GM19240 (cell line): ENCODE measurements around the gene SLFNL1.

Experiments
- DNase-seq: peaks from one replicate; pipeline ENCODE4 v3.0.0; 2011; ENCODE audit warnings: low spot score; ENCODE audit not compliant: insufficient read length

The SLFNL1 gene

DNA sequence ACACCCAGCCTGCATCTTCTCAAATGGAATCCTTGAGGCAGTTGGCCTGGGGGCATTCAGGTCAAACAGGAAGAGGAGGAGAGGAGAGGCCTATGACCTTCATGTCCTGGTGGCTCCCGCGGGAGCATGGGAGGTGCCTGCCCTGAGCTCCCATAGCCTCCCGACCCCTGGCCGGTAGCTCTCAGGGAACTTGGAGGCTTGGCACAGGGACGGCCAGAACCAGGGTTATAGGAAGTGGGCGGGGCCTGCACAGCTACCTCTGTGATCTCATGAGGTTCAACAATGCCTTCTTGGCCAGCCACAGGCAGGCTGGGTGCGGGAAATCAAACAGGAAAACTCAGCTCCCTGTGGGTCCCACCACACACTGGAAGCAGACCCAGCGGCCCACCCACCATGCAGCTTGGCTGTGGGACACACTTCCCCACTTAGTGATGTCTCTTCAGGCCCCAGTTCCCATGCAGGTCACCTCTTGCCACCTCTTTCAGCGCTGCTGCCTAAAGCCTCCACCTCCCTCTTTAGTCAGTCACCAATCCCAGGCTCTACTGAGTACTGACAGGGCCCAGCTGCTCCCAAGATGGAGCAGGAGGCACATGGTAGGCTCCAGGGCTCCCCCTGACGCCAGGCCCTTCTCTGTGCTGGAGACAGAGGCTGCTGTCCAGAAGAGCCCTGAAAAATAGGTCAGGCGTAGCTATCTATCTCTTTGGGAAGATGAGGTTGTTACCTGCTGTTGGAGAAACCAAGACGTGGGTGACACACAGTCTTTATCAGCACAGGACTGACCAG is at the start of gene SLFNL1:
Gene SLFNL1 (minus strand): TSS at position 200 of the 783 bp plus-strand sequence. CDS start 1,065 bp downstream, outside the sequence.
- DNase-seq = no peak

DNA sequence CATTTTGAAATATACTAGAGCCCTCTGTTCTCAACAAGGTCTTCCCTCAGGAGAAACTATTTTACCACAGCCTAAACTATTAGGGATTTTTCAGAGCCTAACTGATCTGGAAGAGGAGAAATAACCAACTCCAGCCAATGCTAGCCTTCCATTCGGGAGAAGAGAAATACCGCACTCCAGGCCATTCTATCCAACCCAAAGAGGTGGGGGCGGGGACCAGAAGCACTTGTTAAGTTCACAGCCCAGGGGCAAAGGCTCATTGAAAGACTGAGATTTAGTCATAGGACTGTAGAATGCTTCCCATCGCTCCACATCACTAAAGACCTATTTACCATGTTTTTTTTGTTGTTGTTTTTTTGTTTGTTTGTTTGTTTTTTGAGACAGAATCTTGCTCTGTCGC is 35.4 kb upstream of the SLFNL1 start:
- DNase-seq = no peak

DNA sequence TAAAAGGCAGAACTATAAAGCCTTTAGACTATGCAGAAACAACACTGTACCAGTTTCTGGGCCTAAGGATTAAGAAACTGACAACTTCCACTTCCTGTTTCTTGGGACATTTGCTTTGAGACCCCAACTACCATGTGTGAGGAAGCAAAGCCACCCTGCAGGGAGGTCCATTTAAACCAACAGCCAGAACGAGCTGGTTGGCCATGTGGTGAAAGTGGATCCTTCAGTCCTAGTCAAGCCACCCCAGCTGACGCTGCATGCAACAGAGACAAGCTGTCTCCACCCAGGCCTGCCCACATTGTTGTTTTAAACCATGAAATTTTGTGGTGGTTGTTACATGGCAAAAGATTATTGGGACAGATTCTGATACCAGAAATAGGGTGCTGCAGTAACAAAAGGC is 31.8 kb upstream of the SLFNL1 start:
- DNase-seq = no peak

DNA sequence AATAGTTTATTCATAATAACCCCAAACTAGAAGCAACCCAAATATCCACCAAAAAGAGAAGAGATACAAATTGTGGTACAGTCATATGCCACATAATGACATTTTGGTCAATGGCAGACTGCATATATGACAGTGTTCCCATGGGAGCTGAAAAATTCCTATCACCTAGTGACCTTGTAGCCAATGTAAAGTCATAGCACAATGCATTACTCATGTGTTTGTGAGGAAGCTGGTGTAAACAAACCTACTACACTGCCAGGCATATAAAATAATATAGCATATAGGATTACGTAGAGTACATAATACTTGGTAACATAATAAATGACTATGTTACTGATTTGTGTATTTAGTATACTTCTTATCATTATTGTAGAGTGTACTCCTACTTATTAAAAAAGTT is 29.5 kb upstream of the SLFNL1 start:
- DNase-seq = no peak

DNA sequence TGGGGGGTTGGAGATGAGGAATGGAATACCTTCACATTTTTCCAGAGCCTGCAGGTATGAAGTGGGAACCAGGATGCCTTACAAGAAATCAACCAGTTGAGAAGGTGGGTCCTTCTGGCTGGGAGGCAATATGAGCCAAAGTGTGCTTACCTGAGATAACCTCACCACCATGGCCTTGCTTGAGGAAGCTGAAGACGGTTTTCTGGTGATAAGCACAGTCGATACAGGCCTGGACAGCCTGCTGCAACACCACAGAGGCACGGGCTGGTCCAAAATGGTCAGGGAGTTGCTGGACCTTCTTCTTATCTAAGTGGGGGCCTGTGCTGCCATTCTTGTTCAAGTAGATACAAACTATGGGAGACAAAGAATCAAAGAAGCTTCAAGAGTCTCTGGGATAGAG is 27.0 kb upstream of the SLFNL1 start:
- no peak for DNase-seq

DNA sequence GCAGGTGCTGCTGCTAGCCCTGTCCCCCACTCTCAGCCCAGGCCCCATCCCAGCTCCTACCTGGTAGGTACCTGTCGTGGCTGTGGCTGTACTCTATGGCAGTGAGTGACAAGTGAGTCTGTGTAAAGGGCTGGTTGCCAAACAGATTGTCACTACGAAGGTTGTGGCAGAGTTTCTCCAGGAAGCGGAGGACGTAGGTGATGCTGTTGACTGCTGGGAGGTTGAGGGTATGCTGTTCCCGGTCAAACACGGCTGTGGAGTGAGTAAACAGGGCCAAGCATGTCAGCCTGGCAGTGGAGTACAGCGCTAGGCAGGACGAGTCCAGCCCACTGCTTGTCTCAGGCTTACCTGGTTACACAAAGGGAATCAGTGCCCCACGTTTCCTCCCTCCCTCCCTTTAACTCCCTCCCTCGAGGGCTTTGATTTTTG is 24.8 kb upstream of the SLFNL1 start:
- DNase-seq = no peak

DNA sequence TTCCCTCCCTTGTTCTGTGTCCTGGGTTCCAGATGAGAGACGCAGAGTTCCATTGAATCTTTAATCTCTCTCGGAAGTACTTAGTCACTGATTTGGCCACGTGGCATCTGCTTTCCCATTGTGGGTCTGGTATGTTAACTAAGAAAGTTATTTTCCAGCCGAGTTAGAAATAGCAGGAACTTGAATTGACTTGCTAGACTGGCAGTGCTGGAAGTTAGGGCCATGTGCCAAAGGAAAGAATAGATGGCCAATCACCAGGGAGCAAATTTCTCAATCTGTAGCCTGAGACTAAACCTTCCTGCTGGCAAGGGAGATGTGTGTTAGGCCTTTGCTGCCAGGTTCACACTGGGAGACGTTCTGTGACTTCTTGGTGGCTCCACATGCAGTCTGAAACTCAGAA is 24.2 kb upstream of the SLFNL1 start:
- no peak for DNase-seq

DNA sequence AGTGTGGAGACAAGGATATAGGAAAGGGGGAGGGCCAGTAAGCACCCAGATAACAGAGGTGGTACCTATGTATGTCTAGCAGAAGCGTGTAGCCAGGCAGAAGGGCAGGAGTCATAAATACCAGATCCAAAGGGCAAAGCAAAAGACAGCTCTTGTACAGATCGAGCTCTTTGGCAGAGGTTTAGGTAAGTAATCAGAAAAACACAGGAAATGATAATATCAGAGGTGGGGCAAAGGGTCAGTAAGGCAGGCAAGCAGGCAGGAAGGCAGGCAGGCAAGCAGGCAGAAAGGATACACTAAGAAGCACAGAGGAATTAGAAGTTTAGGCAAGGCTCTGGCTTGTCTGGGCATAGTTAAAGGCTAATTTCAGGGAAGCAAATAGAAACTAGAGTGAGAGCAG is 22.7 kb upstream of the SLFNL1 start:
- DNase-seq = no peak

DNA sequence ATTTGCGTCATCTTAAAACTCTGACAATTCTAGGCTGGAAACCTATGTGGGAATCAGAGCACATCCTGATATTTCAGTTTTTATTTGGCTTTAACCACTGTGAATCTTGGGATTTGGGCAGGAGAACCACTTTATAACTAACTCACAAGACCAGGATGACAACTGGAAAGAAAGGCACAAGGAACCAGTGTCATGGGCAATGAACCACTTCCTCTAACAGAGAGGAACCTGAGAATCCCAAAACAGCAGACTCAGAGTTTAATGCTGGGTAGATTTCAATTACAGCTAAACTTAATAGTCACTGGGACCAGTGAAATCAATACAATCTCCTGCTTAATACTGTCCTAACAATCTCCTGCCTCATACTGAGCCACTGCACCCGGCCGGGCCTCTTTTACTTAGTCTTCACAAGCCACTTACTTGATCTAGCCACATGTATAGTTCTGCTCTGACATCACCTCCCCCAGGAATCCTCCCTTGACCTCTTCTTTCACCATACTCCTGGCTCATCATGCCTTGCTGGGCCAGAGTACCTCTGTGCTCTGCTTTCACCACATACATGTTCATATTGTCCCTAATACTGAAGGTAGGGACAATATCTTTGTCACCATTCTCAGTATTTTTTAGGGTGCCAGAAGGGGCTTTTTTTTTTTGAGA is 20.2 kb upstream of the SLFNL1 start:
- no peak for DNase-seq

DNA sequence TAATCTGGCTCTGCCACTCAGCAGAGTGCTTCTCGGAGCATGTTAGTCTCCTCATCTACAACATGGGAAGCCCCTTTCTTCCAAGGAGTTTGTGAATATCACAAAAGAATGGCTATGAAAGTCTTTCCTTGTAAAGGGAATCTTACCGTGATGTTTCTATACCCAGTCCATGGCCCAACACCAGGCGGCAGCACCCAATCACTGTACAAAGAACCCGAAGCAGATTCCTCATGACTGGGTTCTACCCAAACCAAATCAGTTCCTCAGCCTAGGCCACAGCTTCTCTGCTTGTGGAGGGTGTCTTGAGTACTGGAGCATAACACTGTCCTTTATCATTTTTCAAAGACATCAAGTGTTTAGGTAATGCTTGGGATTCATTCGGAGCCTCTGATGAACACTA is 16.6 kb upstream of the SLFNL1 start:
- DNase-seq = no peak

DNA sequence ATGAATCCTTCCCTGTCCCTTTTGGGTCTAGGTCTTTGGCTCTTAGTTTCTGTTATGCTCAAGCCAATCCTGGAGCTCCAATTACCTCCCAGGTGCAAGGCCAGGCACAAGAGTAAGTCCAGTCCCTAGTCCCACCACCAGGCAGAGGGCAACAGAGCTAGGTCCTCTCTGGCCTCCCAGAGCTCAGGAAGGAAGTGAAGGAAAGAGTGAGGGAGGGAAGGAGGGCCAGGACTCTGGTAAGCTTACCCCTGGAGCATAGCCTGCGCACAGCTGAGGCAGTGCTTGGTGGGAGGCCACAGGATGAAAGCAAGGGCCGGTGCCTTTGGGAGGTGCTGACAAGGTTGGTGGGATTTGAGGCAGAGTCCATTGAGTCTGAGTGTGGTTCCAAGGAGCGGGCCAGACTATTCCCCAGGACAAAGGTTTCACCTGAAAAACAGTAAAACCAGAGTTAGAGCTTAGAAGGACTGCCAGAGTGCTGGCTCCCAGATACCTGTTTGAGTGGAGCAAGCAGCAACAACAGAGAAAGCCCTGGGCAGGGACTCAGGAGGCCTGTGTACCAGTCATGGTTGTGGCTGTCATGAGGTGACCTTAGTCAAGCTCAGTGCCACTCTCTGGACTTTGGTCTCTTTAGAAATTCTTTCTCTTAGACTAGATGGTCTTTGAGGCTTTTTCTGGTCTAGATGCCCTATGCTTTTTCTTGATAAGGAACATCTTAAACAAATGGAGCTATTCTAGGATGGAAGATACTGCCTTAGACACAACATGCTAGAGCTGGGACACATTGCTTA is 15.8 kb upstream of the SLFNL1 start:
- no peak for DNase-seq

DNA sequence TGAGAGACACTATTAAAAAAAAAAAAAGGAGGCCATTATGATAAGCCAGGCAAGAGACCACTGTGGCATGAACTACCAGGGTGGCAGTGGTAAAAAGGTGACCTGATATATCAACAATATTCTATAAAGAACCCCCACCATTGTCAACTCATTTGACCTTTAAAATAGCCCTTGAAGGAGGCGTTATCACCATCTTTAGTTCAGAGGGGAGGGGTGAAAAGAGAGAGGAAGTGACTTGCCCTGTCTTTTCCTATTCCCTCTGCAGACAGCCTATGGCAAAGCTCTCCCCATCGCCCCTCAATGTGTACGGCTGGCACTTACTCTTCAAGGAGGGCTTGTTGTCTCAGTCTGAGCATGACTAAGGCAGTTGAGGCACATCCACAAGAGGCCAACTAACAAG is 11.7 kb upstream of the SLFNL1 start:
- DNase-seq = no peak

DNA sequence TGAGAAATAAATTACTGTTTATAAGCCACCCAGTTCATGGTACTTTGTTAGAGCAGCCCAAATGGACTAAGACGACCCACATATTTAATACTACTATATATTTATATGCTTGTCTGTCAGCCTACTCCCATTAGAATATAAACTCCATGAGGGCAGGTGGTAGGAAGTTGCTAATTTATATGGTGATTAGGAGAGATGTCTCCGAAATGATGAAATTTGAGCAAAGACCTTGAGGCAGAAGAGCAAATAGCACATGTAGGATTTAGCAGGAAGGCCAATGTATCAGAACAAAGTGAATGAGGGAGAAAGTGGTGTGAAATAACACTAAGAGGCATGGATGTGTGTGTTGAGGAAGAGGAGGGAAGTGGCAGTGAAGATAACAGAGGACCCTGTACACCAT is 10.6 kb upstream of the SLFNL1 start:
- no peak for DNase-seq

DNA sequence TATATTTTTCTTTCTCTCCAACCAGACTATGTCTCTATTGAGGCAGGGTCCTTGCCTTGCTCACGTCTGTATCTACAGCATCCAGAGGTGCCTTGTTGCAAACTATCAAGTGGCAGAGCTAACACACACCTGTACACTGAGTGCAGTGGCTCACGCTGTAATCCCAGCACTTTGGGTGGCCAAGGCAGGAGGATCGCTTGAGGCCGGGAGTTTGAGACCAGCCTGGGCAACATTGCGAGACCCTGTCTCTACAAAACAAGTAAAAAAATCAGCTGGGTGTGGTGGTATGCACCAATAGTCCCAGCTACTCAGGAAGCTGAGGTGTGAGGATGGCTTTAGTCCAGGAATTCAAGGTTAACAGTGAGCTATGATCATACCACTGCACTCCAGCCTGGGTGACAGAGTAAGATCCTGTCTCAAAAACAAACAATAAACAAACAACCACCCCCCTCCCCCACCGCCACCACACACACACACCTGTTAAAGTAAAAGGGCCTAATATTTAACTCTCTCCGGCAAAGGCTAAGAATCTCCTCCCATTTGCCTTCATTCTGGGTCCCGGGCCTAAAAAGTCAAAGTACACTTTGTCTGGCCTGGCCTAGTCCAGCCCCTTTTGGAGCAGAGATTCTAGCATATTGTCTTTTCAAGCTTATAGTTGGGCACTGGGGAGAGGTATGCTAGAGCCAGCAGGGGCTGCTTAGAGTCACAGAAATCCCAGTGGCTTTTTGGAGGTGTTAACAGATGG is 9.5 kb upstream of the SLFNL1 start:
- DNase-seq = no peak

DNA sequence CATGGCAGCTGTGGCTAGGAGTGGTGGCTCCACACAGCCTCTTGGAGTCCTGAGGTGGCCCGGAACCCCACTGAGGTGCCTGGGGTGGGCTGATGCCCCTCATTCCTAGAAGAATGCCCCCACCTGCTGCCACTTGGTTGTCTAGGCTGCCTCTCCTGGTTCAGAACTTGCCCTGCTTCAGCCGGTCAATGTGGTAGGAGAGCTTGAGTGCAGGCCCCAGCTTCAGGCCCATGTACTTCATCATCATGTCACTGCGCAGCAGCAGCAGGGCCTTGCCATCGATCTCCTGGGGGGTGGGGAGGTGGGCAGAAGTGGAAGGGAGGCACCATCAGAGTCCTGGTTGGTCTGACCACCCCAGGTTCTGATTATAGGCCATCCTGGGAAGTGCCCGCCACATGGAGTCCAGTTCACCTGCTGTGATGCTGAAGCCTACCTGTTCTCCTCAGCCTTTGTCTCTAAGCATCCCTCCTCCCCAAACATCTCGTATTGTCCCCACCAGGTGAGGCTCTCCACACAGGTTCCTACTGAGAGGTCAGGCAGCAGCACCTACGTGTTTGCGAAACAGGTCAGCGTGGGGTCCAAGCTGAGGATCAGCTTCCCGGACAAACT is 6.6 kb upstream of the SLFNL1 start:
- no peak for DNase-seq

DNA sequence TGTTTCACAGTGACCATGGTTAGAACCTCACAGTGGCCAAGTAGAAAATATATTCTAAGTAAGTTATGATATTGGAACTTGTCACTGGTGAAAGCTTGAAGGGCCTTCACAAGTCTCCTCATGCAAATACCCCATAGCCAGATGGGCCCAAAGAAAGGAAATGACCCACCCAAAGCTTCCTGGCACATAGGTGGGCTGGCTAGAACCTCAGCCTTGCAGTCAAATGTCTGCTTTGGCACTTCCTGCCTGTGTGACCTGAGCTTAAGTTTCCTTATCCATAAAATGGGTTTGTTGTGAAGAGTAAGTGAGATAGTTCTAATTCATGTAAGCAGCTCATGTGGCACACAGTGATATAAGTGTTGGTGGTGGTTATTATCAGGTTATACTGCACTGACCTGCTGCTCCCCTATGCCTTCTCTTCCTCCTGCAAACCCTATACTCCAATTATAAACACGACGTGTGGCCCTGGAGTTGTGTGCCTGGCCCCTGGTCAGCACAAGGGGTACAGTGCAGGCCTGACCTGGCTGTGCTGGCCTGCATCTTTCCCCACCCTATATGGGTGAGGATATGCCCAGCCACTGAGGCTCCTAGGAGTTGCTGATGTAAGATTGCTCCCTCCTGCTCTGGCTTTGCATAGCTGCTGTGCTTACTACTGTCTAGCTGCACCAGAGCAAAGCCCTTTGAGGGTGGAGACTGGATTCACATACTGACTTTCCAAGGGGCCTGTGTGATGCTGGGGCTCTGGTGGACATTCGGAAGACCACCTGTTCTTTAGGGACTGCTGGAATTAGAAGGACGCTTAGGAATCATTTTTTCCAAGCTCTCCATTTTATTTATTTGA is 4.7 kb upstream of the SLFNL1 start:
- DNase-seq = no peak

DNA sequence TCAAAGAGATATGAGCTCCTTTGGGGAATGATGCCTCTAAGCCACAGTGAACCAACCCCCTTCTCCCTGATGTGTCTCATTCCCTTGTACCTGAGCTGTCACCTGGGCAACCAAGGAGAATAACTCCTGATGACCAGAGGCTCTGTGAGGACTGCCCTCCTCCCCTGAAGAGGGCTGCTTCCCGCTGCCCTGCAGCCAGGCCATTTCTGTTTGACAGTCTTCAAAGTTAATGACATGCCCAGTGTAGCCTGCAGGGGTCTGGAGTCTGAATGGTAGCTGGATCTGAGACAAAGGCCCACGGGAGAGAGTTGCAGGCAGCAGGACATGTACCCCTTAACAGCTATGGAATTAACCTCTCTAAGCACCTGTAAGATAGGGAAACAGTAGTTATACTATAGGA is 3.4 kb upstream of the SLFNL1 start:
- DNase-seq = no peak

DNA sequence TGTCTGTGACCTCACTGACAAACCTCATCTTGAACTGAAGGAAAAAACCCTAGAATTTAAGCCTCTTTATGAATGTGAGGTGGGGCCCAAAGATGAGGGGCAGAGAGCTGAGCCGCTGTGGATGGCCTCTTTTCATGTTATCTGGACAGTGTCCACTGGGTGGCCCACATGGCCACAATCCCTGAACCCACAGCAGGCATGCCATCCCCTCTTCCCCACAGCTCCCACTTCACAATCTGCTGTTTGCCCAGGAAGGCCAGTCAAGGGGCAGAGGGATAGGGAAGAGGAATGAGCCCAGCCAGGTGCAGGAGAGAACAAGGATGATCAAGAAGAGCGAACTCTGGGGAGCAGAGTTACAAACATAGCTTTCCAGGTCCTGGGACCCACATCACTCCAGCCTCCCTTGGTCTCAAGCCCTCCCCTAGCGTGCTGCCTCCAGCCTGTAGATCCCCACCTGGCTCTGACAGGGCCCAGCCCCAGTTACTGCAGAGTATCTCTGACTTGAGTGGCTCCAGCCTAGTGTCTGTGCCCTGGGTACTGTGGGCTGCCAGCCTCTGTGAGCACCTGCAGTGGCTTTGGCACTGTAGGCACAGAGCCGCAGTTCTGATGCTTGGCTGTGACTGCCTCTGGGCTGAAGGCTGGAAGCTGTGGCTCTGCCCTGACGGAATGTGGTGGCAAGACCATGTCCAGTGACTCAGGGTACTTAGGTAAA is 1.9 kb upstream of the SLFNL1 start:
- DNase-seq = no peak

DNA sequence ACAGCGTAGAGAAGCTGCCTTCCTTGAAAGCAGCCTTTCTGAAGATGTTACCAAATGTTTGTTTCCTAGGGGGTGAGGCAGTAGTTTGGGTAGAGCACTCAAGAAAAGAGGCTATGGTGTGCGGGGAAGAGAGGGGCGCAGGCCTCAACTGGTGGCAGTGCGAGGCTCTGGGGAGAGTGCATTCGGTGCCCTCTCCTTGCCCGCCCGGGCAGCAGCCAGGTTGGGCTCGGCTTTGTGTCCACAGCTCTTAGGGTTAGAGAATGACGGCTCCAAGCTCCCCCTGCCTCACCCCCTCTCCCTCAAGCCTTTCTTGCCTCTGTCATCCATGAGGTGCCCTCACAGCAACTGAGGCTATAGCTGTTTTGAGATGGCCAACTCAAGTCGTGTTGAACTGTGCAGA is 899 bp upstream of the SLFNL1 start:
- no peak for DNase-seq

DNA sequence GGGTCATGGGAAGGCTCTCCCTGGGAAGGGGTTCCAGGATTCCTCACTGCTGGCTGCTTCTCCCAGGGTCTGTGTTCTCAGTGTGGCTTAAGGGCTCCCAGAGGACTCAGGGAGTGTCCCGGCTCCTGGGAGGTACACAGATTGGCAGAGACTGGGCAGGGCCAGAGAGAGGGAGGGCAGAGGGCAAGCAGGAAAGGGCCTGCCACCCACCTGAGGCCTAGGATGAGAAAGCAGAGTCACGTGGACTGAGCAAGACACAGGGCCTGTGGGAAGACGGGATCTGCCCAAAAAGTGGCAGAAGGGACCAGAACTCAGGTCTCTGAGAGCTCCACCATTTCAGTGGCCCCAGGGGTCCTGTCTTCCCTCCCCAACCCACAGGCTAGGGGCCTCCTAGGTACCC is 871 bp downstream of the SLFNL1 start:
- DNase-seq = no peak
